CD4-positive, alpha-beta T cell treated with Interleukin-4 for 1 hour (primary cell): ENCODE results near the gene MBP.
"Not testable (repeated sequence)": the region's sequence is repeated elsewhere in the genome, so short reads cannot be mapped to it uniquely, and the experiment has no call there.

ENCODE experiments used
- DNase-seq, 2 donors: peaks; one replicate each; pipeline ENCODE4 v3.0.0-alpha.2; 2020 to 2022

MBP gene

GRCh38 chr18:77019641-77020040 is 112.9 kb downstream of the MBP start:
- no peak for DNase-seq

DNA sequence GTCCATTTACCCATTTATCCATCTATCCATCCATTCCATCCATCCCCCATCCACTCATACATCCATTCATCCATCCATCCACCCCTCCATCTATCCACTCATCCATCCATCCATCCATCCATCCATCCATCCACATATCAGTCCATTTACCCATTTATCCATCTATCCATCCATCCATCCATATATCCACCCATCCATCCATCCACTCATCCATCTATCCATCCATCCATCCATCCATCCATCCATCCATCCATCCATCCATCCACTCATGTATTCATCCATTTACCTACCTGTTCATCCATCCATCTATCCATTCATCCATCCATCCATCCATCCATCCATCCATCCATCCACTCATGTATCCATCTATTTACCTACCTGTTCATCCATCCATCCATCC is 113.9 kb downstream of the MBP start:
- not testable (repeated sequence) for DNase-seq

- no peak for DNase-seq
Measured at GRCh38 chr18:77017355-77017754, 115.2 kb downstream of the MBP start.

DNA sequence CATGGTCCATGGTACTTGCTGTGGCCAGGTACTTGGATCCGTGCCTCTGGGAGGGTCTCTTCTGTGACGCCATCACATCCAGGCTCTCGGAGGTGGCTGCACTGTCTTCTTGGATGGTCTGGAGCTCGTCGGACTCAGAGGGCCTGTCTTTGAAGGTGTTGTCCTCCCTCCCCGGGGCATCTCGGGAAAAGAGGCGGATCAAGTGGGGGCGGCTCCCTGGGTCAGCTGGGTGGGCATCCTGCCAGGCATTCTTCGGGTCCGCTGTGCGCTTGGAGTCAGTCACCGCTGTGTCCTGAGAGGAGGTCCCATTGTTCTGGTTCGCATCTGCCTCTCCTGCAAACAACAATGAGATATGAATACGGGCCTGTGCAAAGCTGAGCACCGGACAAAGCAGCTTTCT is 115.6 kb downstream of the MBP start:
- DNase-seq, result no peak

DNA sequence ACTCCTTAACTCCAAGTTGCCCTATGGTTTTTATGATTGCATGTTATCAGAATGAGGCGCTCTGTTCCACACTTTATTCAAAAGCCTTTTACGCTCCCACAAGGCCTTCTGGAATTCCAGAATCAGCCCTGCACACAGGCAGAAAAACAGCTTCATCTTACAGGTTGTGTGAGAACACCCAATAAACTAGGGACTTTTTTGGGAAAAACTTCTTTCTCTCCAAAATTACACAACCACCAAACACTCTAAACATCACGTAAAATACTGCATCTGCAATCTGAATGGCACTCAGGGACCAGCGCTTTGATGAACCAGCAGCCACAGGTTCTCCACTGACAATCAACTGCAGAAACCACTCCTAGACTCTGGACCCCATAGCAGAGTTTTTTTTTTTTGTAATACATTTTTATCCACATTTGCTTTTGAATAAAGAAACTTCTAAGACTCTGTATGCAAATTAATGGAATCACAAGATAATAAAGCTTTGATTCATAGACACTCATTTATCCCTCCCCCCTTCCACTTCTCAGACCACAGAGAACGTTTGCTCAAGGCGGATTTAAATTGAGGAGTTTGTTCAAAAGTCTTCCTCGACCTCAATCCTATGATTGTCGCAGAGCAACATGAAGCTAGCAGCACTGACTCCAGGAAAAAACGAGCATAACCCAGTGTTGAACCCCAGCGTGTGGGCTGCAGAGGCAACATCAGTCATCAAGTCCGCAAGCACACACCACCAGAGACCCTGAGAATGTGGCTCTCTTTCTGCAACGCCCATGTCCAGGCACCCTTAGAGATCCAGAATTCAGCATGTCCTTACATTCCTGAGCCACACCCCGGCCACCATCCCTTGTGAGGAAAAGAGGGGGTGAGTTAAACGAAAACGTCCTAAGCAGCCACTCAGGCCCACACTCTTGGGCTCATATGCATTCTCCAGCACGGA is 116.5 kb downstream of the MBP start:
- DNase-seq, result no peak

GRCh38 chr18:77015169-77015568 is 117.4 kb downstream of the MBP start:
- DNase-seq, result no peak

GRCh38 chr18:77014538-77014937 is 118.0 kb downstream of the MBP start:
- DNase-seq, result no peak

DNA sequence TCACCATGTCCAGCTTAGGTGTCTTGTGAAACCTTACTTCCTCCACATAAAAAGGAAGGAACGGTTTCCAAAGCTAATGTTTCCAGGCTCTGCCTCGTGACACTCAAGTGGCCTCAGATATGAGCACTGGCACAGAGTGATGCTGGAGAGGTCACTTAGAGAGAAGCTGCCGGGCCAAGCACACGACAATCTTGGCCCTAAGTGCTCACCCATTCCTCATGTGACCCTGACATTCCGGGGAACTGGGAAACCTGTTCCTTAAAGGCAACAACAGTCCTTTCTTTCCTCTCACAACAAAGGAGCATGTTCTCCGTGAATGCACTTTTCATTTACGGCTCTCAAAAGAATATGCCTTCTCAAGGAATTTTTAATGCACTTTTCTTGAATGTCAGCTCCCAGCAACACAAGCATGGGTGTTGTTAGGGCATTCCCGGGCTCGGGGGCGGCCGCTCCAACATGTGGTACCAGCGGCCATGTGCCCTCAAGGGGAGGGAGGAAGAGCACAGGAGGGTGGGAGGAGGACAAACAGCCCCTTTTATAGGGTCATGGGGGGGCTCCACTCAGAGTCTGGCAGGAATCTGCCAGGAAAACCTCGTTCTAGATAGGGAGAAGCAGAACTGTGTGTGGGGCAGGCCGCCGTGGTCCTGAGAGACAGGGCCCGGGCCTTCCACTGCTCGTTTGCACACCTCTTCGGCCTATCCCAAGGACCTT is 118.6 kb downstream of the MBP start:
- no peak for DNase-seq

- DNase-seq, result no peak
Measured at GRCh38 chr18:77012806-77013541, 119.6 kb downstream of the MBP start.

DNA sequence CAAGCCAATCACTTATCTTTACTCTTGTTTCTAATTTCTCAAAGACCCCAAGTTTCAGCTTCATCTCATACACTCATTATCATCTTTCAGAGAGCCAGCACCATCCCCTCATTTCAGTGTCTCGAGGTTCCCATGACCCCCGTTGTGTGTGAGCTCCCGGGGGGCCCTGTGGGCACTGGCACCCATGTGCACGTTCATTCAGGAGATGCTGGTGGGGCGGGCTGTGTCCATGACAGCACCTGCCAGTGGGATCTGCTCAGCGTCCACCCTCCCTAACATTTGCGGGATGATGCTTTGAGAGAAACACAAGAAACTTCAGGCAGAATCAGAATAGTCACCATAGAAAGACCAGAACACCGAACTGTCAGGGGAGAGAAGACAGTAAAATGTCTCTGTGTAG is 120.5 kb downstream of the MBP start:
- no peak for DNase-seq

DNA sequence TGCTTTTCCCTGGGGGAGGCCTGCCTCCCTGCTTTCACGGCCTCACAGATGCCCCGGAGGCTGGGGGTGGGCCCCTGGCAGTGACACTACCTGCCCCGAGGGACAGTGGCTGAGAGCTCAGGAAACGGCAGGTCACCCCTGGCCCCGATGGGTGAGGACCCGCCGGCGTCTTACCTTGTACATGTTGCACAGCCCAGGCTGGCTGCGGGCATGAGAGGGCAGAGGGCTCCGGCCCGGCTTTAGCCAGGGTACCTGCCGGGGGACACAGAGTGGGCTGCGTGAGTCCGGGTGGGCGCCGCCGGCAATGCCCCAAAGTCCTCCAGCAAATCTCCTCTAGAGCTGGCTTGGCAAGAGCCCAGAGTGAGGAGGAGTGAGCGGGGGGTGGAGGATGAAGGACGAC is 122.9 kb downstream of the MBP start:
- no peak for DNase-seq

- DNase-seq, result no peak
Measured at GRCh38 chr18:77008576-77009315, 123.8 kb downstream of the MBP start.

- DNase-seq, result no peak
Measured at GRCh38 chr18:77008006-77008405, 124.6 kb downstream of the MBP start.

GRCh38 chr18:77007251-77007650 is 125.3 kb downstream of the MBP start:
- DNase-seq, result no peak

DNA sequence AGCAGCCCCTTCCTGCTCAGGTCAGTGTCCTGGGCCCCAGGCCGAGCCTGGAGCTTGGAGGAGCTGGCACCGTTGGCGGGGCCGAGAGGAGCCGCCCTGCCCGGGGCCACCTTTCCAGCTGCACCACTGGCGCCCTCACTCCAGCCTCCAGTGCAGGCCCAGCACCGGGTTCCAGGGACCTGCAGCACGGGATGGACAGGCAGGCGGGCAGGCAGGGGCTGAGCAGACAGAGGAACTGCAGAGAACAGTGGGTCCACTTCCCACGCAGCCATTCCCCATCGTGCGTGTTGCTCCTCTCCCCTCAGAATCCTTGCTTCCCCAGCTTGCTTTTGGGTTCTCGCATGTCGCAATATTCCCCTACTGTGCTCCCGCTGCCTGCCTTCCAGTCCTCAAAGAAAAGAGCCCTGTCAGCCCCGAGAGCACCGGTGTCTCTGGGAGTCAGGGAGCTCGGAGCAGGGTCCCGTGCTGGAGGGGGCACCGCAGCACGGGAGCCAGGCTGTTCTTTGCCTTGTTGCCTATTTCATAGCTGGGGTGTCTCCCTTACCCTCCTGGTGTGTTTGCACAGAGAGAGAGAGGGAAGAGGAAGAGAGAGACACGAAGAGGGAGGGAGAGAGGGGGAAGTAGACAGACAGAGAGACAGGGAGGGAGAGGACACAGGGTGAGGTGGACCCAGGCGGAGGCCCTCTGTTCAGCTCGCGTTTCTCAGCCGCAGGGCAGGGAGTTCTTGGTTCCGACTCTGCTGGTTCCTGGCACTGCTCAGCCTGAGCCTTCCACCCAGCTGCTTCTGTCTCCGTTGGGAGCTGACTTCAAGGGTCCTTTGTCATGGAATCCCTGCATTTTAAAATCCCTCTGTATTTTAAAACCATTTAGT is 126.0 kb downstream of the MBP start:
- DNase-seq, result no peak

DNA sequence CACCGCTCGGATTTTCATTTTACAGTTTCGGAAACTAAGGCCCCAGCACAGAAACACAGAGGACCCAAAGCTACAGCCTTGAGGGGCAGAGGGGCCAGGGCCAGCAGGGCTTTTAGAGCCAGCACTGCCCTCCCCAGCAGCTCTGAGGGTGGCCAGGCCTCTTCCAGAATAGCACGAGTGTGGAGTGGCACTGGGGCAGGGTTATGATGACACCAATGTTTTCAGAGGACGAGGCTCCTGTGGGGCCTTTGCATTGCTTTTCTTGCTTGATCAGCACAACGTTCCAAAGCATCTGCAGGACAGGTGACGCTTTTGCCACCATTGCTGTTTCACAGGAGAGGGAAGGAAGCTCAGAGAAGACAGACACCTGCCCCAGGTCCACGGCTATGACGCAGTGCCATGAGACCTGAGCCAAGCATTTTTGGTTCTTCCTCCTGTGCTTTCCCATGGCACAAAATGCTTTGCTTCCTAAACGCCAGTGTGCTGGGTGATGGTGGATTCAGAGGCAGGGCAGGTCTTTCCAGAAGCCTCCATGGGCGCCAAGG is 126.9 kb downstream of the MBP start:
- no peak for DNase-seq

DNA sequence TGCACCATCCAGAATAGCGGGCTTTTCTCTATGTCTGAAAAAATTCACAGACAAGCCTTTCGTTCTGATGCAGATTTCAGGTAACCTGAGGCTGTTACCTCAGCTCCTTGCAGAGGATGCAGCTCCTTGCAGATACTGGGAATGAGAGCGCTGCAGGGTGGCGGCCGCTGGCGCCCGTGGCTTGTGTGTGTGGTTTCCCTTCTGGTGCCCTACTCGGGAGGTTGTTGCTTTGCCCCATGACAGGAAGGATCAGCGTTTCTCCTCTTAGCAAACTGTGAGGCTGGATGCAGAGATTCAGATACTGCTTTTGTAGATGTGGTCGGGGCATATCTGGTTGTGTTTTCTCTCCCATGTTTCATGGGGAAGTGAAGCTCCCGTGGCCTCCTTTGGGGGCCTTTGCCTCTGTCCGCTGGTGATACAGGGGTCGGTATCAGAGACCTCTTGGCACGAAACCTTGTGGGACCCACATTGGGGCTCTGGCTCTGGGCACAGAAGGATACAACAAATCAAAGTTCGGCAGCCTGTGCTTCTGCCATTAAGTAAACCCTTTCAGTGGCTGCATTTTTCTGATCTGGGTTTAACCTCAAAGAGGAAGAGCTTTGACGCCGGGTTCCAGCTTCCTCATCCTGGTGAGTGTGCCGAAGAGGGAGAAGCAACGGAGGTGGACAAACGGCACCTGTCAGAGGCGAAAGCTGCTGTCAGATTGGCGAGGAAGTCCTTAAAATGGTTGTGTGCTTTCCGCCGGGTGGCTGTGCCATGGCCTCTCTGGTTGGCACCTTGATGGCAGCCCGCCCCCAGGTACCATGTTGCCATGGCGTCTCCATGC is 127.8 kb downstream of the MBP start:
- peak; percentile 6 to 34 for DNase-seq

DNA sequence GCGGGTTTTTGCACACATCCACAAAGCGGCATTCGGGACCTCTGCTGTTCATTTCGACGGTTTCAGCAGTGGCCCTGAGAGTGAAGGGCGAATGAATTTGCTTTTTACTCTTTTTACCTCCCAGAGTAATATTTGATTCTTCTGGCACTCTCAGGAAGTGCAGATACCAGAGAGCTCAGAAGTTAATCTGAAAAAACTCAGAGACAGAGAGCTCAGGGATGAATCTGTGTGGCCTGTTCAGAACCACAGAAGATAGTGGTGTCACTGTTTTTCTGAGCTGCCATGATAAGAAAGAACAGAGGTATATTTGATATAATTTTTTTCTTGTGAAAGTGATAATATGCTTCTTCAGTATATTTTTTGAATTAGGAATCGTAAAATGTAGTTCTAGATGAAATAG is 129.3 kb downstream of the MBP start:
- no peak for DNase-seq

GRCh38 chr18:77002496-77002895 is 130.1 kb downstream of the MBP start:
- no peak for DNase-seq

DNA sequence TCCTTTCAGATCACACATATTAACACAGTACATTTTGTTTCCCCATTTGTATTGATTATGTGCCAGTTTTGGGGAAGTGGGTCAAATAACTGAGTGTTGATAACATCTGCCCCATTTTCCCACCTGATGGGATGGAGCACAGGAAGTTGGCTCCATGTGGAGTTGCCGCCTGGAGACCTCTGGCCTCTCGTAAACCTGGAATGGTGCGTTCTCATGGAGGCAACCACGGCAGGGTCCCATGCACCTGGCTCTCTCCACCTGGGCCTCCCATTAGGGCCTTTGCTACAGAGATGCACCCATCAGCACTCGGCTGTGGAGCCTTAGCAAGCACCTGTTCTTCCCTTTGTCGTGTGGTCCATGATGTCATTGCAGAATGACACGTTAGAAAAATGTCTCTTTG is 130.6 kb downstream of the MBP start:
- DNase-seq, result no peak

GRCh38 chr18:77001041-77001440 is 131.5 kb downstream of the MBP start:
- peak in 1 of 2 donors; percentile 8 for DNase-seq
